GM12872 (cell line): Measurements from ENCODE around the gene CRTC2.

Experiments
- TF ChIP-seq, protein P1 (sequence below): IDR thresholded peaks from 3 replicates; pipeline ENCODE4 v1.5.1; 2011; ENCODE audit warnings: low read depth, mild to moderate bottlenecking, low read length, moderate library complexity; ENCODE audit not compliant: insufficient read depth

The CRTC2 gene

DNA sequence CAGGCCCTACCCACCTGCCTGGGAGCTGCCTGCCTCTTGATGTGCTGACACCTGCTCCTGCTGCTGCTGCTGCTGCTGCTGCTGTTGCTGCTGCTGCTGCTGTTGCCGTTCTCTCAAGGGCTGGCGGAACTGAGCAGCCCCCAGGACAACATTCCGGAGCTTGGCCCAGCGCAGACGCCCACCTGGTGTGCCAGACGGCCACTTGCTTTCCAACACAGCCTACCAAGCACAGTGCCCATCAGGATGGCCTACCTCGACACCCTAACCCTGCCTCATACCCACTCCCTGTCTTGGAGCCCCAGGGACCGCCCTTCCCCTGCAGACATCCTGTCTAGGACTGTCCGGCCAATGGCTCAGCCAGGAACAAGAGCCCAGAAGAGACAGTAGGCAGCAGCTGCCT, 23.7 kb downstream of the CRTC2 start:
- TF ChIP-seq, protein P1, sequence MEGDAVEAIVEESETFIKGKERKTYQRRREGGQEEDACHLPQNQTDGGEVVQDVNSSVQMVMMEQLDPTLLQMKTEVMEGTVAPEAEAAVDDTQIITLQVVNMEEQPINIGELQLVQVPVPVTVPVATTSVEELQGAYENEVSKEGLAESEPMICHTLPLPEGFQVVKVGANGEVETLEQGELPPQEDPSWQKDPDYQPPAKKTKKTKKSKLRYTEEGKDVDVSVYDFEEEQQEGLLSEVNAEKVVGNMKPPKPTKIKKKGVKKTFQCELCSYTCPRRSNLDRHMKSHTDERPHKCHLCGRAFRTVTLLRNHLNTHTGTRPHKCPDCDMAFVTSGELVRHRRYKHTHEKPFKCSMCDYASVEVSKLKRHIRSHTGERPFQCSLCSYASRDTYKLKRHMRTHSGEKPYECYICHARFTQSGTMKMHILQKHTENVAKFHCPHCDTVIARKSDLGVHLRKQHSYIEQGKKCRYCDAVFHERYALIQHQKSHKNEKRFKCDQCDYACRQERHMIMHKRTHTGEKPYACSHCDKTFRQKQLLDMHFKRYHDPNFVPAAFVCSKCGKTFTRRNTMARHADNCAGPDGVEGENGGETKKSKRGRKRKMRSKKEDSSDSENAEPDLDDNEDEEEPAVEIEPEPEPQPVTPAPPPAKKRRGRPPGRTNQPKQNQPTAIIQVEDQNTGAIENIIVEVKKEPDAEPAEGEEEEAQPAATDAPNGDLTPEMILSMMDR, result no peak

DNA sequence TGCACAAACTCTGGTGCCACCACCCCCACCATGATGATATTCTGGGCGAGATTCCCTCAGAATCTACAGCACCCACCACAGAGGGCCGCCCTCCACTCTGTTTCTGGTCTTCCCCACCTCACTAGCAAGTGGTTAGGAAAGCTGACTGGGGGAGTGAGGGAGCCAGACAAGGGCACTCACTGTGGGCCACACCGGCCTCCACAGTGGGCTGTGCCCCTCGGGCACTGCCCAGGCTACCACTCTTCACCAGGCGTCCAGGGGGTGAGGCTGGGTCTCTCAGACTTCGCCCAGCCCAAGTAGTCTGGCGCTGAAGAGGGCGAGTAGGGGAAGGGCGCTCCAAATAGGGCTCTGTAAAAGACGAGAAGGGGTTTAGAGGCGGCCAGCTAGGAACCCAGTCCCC, 24.5 kb downstream of the CRTC2 start:
- TF ChIP-seq, protein P1, result no peak

DNA sequence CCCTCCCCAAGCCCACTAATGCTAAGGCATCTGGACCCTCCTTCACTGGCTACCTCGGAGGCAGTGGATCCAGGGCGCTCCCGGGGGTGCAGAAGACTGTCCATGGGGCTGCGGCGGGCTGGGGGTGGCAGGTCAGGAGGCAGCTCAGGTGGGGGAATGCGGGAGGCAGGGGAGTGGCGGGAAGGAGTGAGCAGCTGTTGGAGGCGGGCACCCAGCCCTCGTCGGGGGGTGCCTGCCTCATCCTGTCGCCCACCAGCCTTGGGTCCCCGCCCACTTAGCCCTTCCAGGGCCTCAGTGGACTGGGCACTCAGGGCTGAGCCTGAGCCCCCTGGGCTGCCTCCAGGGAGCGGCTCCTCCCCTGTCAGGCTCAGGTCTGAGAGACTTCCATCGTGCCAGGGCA, 25.0 kb downstream of the CRTC2 start:
- TF ChIP-seq, protein P1, result no peak

DNA sequence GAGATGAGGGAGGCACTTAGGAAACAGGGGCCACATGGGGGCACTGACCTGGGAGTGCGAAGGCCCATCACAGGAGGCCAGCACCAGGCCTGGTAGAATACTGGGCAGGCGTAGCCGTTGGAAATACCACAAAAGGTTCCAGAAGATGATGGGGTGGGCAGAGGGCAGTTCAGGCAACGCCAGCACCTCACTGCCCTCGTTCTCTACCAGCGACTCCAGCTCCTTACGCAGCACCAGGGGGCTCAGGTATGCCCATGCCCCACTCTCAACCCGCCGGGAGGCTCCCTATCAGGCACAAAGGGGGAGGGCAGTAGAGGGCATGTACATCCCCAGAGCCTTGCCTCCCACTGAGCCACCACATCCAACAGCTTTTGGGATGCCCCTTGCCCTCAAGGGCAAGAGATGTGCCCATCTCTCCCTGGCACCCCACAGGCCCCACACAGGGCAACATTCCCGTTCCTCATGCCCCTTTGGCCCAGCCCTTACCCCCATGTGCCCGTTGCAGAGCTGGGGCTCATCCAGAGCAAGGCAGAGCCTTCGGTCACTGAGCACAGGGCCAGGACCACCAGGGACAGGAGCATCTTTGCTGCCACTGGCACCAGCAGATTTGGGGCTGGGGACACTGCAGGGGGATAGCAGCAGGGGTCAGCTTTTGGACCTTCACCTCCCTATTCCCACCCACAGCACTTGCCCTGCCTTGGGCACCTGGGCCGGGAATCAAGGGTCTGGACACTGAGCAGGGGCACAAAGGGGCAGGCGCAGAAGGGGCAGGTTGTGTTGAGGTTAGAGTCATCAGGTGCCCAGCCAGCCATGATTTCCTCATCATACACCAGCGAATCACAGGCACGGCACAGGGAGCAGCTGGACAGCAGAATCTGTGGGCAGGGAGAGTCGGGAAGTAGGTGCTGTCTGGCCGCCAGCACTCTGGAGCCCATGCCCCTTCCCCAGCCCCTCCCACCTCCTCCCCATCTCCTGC, 26.0 kb downstream of the CRTC2 start:
- TF ChIP-seq, protein P1, result no peak

DNA sequence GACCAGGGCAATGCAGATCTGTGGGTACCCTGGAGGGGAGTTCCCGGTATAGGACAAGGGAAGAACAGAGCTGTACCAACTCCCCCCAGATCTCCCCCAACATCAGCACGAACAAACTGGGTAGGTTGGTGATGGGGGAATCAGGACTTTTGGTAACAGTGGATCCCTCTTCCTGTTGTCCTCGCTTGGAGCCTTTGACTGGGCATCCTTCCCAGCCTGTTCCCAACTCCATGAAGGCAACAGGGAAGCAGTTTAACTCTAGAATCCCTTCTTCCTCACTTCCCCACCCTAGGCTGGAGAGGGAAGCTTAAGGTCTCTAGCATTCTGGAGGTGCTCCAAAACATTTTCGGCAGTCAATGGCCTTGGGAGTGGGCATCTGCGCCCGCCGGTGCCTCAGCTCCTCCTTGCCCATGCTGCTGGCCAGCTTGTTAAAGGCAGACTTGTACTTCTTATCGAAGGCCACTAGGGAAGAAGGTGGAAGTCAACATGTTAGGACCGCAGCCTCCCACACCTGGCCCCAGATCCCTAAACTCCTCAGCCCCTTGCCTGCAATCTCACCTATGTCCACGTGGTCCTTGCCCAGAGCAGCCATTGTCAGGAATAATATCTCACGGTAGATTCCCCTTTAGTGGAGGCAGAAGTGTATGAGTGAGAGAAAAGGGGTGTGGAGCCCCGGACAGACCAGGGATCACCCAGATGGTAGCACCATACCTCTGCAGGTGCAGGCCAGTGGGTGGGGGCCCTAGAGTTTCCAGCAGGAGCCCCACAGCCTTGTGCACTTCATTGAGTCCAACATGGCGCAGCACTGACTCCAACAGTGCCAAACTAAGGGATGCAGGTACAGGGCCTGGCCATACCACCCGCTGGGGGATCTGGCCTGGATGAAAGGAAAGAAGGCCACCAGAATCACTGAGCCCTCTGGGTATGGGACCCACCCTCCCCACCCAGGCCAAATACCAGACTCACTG, 28.1 kb downstream of the CRTC2 start:
- TF ChIP-seq, protein P1, result 0 out of 3 replicates have a peak, but pooled peaks have one; percentile 11

DNA sequence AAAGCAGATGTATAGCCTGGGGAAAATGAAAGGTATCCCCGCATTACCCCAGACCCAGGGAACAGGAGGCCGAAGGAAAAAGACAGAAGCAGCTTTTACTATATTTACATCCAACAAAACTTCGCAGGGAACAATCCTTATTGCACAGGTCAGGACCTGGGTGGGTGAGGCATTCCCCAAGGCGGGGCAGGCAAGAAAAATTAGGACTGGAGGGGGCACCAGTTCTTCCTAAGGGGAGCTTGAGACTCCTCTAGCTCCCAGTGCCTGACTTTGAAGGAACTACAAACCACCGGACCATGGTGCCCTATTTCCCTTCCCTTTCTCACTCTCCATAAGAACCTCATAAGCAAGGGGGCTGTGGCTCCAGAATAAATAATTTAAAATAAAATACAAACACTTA, 29.0 kb downstream of the CRTC2 start:
- TF ChIP-seq, protein P1, result no peak

DNA sequence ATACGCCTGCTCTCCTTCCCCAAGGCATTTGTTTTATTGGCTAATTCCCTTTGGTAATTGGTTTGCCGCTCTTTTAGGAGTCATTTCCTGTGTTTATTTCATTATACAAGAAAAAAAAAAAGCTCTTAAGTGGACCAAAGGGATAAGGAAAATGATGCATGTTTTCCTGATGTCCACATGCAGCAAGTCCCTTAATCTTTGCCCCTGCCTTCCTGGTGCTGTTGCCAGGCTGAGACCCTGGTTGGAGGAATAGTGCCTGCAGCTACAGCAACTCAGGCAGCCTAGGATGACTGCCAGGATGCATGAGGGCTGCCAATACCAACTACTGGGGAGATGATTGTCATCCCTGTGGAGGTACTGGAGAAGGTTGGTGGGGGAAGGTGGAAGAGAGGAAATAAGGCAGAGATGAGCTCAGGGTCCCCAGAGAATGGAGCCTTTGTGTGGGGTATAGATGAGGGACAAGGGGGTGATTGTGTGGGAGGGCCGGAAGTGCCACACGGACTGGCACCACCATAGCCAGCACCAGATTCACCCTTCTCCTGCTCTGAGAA, 29.5 kb downstream of the CRTC2 start:
- TF ChIP-seq, protein P1, result no peak
